DOHH2 (cell line): Measurements from ENCODE around the gene RPH3AL.
"Not testable (repeated sequence)": the region's sequence is repeated elsewhere in the genome, so short reads cannot be mapped to it uniquely, and the experiment has no call there.

Source experiments
- H3F3A ChIP-seq: fragments of 200-600 bp; sonication (generic), shearing (Covaris generic); 2 replicates; pipeline ENCODE4 v1.6.0; 2016; ENCODE audit warnings: antibody characterized with exemption, mild to moderate bottlenecking; ENCODE audit not compliant: control insufficient read depth, insufficient read depth
- H3K27ac ChIP-seq: fragments of 200-600 bp; sonication (generic); 2 replicates; pipeline ENCODE4 v1.5.1; 2014; ENCODE audit warnings: low read depth, mild to moderate bottlenecking, low read length, moderate library complexity
- H3K27me3 ChIP-seq: fragments of 200-600 bp; sonication (generic); 2 replicates; pipeline ENCODE4 v1.6.1; 2014; ENCODE audit warnings: mild to moderate bottlenecking, low read length, mixed read lengths; ENCODE audit not compliant: control insufficient read depth
- H3K36me3 ChIP-seq: fragments of 200-600 bp; sonication (generic); 2 replicates; pipeline ENCODE4 v1.6.1; 2014; ENCODE audit warnings: mild to moderate bottlenecking, low read length, moderate library complexity, mixed read lengths; ENCODE audit not compliant: control insufficient read depth
- H3K4me1 ChIP-seq: fragments of 200-600 bp; sonication (generic); 2 replicates; pipeline ENCODE4 v1.6.1; 2014; ENCODE audit warnings: mild to moderate bottlenecking, low read length, mixed read lengths; ENCODE audit not compliant: control insufficient read depth
- H3K4me2 ChIP-seq: fragments of 200-600 bp; sonication (generic); 2 replicates; pipeline ENCODE4 v1.6.0; 2014; ENCODE audit warnings: mild to moderate bottlenecking, low read length, moderate library complexity
- H3K4me3 ChIP-seq: fragments of 200-600 bp; sonication (generic); 2 replicates; pipeline ENCODE4 v1.5.1; 2014; ENCODE audit warnings: mild to moderate bottlenecking, low read length, mixed read lengths
- H3K79me2 ChIP-seq: fragments of 200-600 bp; sonication (generic); 2 replicates; pipeline ENCODE4 v1.6.1; 2014; ENCODE audit warnings: mild to moderate bottlenecking, low read length, mixed read lengths; ENCODE audit not compliant: control insufficient read depth
- H3K9me2 ChIP-seq: fragments of 200-600 bp; sonication (generic); replicated peaks from 2 replicates; pipeline ENCODE4 v1.6.1; 2014; ENCODE audit warnings: mild to moderate bottlenecking, low read length, mixed read lengths; ENCODE audit not compliant: control insufficient read depth
- H3K9me3 ChIP-seq: fragments of 200-600 bp; sonication (generic); 2 replicates; pipeline ENCODE4 v1.6.1; 2014; ENCODE audit warnings: antibody characterized with exemption, low read length, mixed read lengths; ENCODE audit not compliant: control insufficient read depth, insufficient read depth
- H4K20me1 ChIP-seq: fragments of 200-600 bp; sonication (generic); 2 replicates; pipeline ENCODE4 v1.6.0; 2014; ENCODE audit warnings: low read depth, mild to moderate bottlenecking, antibody characterized with exemption, low read length, moderate library complexity; ENCODE audit not compliant: control insufficient read depth, insufficient read depth
- EZH2phosphoT487 ChIP-seq: fragments of 200-600 bp; sonication (generic); IDR thresholded peaks from 2 replicates; pipeline ENCODE4 v1.6.1; 2017; ENCODE audit warnings: borderline replicate concordance, mild to moderate bottlenecking, antibody characterized with exemption, low read length, moderate library complexity, mixed read lengths
- TF ChIP-seq, protein P1 (sequence below): fragments of 200-600 bp; sonication (generic); IDR thresholded peaks from one replicate; pipeline ENCODE4 v1.5.1; 2014; ENCODE audit warnings: antibody characterized with exemption, mild to moderate bottlenecking, low read depth, low read length; ENCODE audit not compliant: poor library complexity, severe bottlenecking

The RPH3AL gene

DNA sequence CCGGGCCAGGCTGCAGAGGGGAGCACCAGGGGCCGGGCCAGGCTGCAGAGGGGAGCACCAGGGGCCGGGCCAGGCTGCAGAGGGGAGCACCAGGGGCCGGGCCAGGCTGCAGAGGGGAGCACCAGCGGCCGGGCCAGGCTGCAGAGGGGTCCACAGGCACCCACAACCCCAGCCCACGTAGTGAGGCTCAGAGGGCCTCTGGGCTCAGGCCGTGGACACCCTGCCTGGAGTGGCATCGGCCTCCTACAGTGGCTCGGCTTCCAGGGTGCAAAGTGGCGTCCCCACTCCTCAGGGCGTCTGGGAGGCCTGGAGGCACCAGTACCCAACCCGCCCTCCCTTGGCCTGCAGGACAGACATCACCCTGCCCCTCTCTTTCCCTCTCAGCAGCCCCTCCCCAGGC lies 180.7 kb downstream of the RPH3AL start:
- no peak overlapping the region for H3K4me2 ChIP-seq
- H3K79me2 ChIP-seq, result no peaks in the 10 kb centered on the region
- no peaks in the 10 kb centered on the region for H3K27me3 ChIP-seq
- no peaks in the 10 kb centered on the region for H4K20me1 ChIP-seq
- no peaks in the 10 kb centered on the region for H3K9me2 ChIP-seq
- TF ChIP-seq EZH2phosphoT487, result no peak
- TF ChIP-seq, protein P1, sequence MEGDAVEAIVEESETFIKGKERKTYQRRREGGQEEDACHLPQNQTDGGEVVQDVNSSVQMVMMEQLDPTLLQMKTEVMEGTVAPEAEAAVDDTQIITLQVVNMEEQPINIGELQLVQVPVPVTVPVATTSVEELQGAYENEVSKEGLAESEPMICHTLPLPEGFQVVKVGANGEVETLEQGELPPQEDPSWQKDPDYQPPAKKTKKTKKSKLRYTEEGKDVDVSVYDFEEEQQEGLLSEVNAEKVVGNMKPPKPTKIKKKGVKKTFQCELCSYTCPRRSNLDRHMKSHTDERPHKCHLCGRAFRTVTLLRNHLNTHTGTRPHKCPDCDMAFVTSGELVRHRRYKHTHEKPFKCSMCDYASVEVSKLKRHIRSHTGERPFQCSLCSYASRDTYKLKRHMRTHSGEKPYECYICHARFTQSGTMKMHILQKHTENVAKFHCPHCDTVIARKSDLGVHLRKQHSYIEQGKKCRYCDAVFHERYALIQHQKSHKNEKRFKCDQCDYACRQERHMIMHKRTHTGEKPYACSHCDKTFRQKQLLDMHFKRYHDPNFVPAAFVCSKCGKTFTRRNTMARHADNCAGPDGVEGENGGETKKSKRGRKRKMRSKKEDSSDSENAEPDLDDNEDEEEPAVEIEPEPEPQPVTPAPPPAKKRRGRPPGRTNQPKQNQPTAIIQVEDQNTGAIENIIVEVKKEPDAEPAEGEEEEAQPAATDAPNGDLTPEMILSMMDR, result no peak
- H3F3A ChIP-seq, result no peaks in the 10 kb centered on the region
- H3K4me3 ChIP-seq, result no peak overlapping the region
- no peaks in the 10 kb centered on the region for H3K36me3 ChIP-seq
- H3K9me3 ChIP-seq, result no peaks in the 10 kb centered on the region
- H3K27ac ChIP-seq, result no peak overlapping the region
- no peaks in the 10 kb centered on the region for H3K4me1 ChIP-seq

DNA sequence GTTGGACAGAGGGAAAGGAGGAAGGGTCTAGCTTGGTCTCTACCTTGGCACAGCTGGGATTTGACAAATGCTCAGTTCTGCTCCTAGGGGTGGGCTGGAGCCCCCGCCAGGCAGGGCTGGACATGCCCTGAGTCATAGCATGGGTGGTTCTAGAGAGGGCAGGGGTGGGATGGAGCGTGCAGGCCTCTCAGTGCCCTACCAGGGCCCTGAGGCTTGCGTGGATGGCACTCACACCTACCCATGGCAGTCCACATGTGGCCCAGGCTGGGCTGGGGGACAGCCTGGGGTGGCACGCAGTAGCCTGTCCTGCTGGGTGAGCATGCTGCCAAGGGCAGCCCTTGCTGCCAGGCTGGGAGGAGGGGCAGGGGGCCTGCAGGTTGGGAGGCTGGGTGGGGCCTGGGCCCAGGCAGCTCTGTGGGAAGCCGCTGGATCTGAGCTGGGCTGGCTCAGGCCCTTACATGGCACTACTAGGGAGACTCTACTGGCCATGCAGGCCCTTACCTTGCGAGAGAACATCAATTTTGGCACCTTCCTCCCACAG lies 182.4 kb downstream of the RPH3AL start:
- Histone ChIP-seq H4K20me1 (no peaks in the 10 kb centered on the region), H3K4me2 (no peak overlapping the region), H3K9me3 (no peaks in the 10 kb centered on the region), H3F3A (no peaks in the 10 kb centered on the region), H3K79me2 (no peaks in the 10 kb centered on the region), H3K9me2 (no peaks in the 10 kb centered on the region), H3K4me1 (no peaks in the 10 kb centered on the region), H3K4me3 (no peak overlapping the region), H3K27me3 (no peaks in the 10 kb centered on the region), H3K27ac (no peak overlapping the region), H3K36me3 (no peaks in the 10 kb centered on the region)
- TF ChIP-seq, protein P1, result no peak

- not testable (repeated sequence) for H3K4me3 ChIP-seq, H3K9me2 ChIP-seq, H3K4me1 ChIP-seq, H3K9me3 ChIP-seq, H3K27me3 ChIP-seq, H3K36me3 ChIP-seq, H3K4me2 ChIP-seq, H3K79me2 ChIP-seq, H4K20me1 ChIP-seq, H3F3A ChIP-seq, H3K27ac ChIP-seq
These were observed 184.0 kb downstream of the RPH3AL start for GRCh38 chr17:168614-169013.

GRCh38 chr17:165939-166338 lies 186.7 kb downstream of the RPH3AL start:
- Histone ChIP-seq H3K9me2 (no peaks in the 10 kb centered on the region), H3K36me3 (no peaks in the 10 kb centered on the region), H3F3A (no peaks in the 10 kb centered on the region), H3K4me2 (no peak overlapping the region), H3K9me3 (no peaks in the 10 kb centered on the region), H3K4me1 (no peaks in the 10 kb centered on the region), H3K79me2 (no peaks in the 10 kb centered on the region), H3K27ac (no peak overlapping the region), H3K4me3 (no peak overlapping the region), H3K27me3 (no peaks in the 10 kb centered on the region), H4K20me1 (no peaks in the 10 kb centered on the region)
- TF ChIP-seq, protein P1, result no peak
